HepG2 (cell line): Measurements from ENCODE around the gene RGS19. TPM values are rescaled to one million over a fixed set of nuclear protein-coding genes. Genes with fewer than 3 reads are reported as not detected.
A peak's percentile ranks its signal among the peaks of the same experiment; 100 is the strongest.

Source experiments
- AKAP8 ChIP-seq: sonication (generic); formaldehyde crosslinking; IDR thresholded peaks from 2 replicates; pipeline ENCODE4 v1.5.1; 2020; ENCODE audit warnings: mild to moderate bottlenecking, missing genetic modification reagents
- ATRX ChIP-seq: sonication (generic); formaldehyde crosslinking; IDR thresholded peaks from 2 replicates; pipeline ENCODE4 v1.4.0; 2020; ENCODE audit warnings: missing genetic modification reagents, borderline replicate concordance
- CBX5 ChIP-seq: sonication (generic); formaldehyde crosslinking; IDR thresholded peaks from 2 replicates; pipeline ENCODE4 v1.4.0; 2020; ENCODE audit warnings: missing genetic modification reagents, borderline replicate concordance
- DNMT3B ChIP-seq: conservative IDR thresholded peaks from 2 replicates; pipeline ENCODE4 v1.6.1; 2016; ENCODE audit warnings: missing biosample characterization, control low read depth
- EHMT2 ChIP-seq: fragments of 200-600 bp; sonication (generic); IDR thresholded peaks from 2 replicates; pipeline ENCODE4 v1.7.0; 2017; ENCODE audit warnings: antibody characterized with exemption, low read depth, low read length, borderline replicate concordance
- FOSL2 ChIP-seq: sonication (generic); formaldehyde crosslinking; IDR thresholded peaks from 2 replicates; pipeline ENCODE4 v1.4.0; 2020; ENCODE audit warnings: missing genetic modification reagents
- GABPB1 ChIP-seq: IDR thresholded peaks from 2 replicates; pipeline ENCODE4 v1.6.1; 2016; ENCODE audit warnings: mild to moderate bottlenecking, missing genetic modification reagents, moderate library complexity, missing compliant biosample characterization
- GATA4 ChIP-seq: sonication (generic); IDR thresholded peaks from 2 replicates; pipeline ENCODE4 v1.6.1; 2016; ENCODE audit warnings: antibody characterized with exemption, low read depth, borderline replicate concordance
- GFI1 ChIP-seq: sonication (generic); formaldehyde crosslinking; IDR thresholded peaks from 2 replicates; pipeline ENCODE4 v1.5.0; 2020; ENCODE audit warnings: missing genetic modification reagents, mild to moderate bottlenecking, borderline replicate concordance
- GLI4 ChIP-seq: sonication (generic); formaldehyde crosslinking; IDR thresholded peaks from 2 replicates; pipeline ENCODE4 v1.5.1; 2020; ENCODE audit warnings: missing genetic modification reagents, mild to moderate bottlenecking, moderate library complexity, borderline replicate concordance
- HNF4A ChIP-seq: sonication (generic); formaldehyde crosslinking; IDR thresholded peaks from 2 replicates; pipeline ENCODE4 v1.4.0; 2020; ENCODE audit warnings: missing genetic modification reagents
- IRF9 ChIP-seq: sonication (generic); formaldehyde crosslinking; IDR thresholded peaks from 2 replicates; pipeline ENCODE4 v1.8.0; 2022; ENCODE audit warnings: missing genetic modification reagents, mild to moderate bottlenecking, borderline replicate concordance
- MEIS1 ChIP-seq: sonication (generic); formaldehyde crosslinking; IDR thresholded peaks from 2 replicates; pipeline ENCODE4 v1.9.0; 2021; ENCODE audit warnings: mild to moderate bottlenecking, missing genetic modification reagents, moderate library complexity, borderline replicate concordance
- NCOA5 ChIP-seq: sonication (generic); formaldehyde crosslinking; IDR thresholded peaks from 2 replicates; pipeline ENCODE4 v1.4.0; 2020; ENCODE audit warnings: missing genetic modification reagents
- RAD21 ChIP-seq: fragments of 450-650 bp; formaldehyde crosslinking; IDR thresholded peaks from 2 replicates; pipeline ENCODE4 v1.5.0; 2020; ENCODE audit warnings: mild to moderate bottlenecking
- RCOR2 ChIP-seq: IDR thresholded peaks from 2 replicates; pipeline ENCODE4 v1.6.1; 2016; ENCODE audit warnings: missing biosample characterization, missing genetic modification reagents
- REXO4 ChIP-seq: sonication (generic); formaldehyde crosslinking; IDR thresholded peaks from 2 replicates; pipeline ENCODE4 v1.8.0; 2022; ENCODE audit warnings: missing genetic modification reagents, mild to moderate bottlenecking, borderline replicate concordance
- SALL1 ChIP-seq: sonication (generic); formaldehyde crosslinking; IDR thresholded peaks from 2 replicates; pipeline ENCODE4 v1.8.0; 2022; ENCODE audit warnings: mild to moderate bottlenecking, missing genetic modification reagents
- SIN3B ChIP-seq: fragments of 150-350 bp; IDR thresholded peaks from 2 replicates; pipeline ENCODE4 v1.6.1; 2014; ENCODE audit warnings: low read length
- TCF7L2 ChIP-seq: IDR thresholded peaks from 2 replicates; pipeline ENCODE4 v1.6.1; 2011; ENCODE audit warnings: mild to moderate bottlenecking, low read depth, low read length, moderate library complexity
- YEATS2 ChIP-seq: sonication (generic); formaldehyde crosslinking; IDR thresholded peaks from 2 replicates; pipeline ENCODE4 v1.4.0; 2020; ENCODE audit warnings: missing genetic modification reagents, borderline replicate concordance
- ZFP1 ChIP-seq: IDR thresholded peaks from 2 replicates; pipeline ENCODE4 v1.6.1; 2016
- ZMYM2 ChIP-seq: sonication (generic); formaldehyde crosslinking; IDR thresholded peaks from 2 replicates; pipeline ENCODE4 v1.8.0; 2022; ENCODE audit warnings: mild to moderate bottlenecking, missing genetic modification reagents
- ZNF263 ChIP-seq: sonication (generic); formaldehyde crosslinking; IDR thresholded peaks from 2 replicates; pipeline ENCODE4 v1.4.0; 2020; ENCODE audit warnings: missing genetic modification reagents
- ZNF451 ChIP-seq: sonication (generic); formaldehyde crosslinking; IDR thresholded peaks from 2 replicates; pipeline ENCODE4 v1.5.0; 2020; ENCODE audit warnings: mild to moderate bottlenecking, missing genetic modification reagents
- ZNF562 ChIP-seq: sonication (generic); formaldehyde crosslinking; IDR thresholded peaks from 2 replicates; pipeline ENCODE4 v1.8.0; 2022; ENCODE audit warnings: missing genetic modification reagents, borderline replicate concordance
- ZNF598 ChIP-seq: sonication (generic); formaldehyde crosslinking; IDR thresholded peaks from 2 replicates; pipeline ENCODE4 v1.5.1; 2020; ENCODE audit warnings: mild to moderate bottlenecking, missing genetic modification reagents, borderline replicate concordance
- ZNF607 ChIP-seq: sonication (generic); formaldehyde crosslinking; IDR thresholded peaks from 2 replicates; pipeline ENCODE4 v1.5.1; 2020; ENCODE audit warnings: missing genetic modification reagents, mild to moderate bottlenecking, borderline replicate concordance
- ZNF672 ChIP-seq: sonication (generic); formaldehyde crosslinking; IDR thresholded peaks from 2 replicates; pipeline ENCODE4 v1.8.1; 2022; ENCODE audit warnings: missing genetic modification reagents
- ZNF883 ChIP-seq: sonication (generic); formaldehyde crosslinking; IDR thresholded peaks from 2 replicates; pipeline ENCODE4 v1.5.1; 2020; ENCODE audit warnings: mild to moderate bottlenecking, missing genetic modification reagents; ENCODE audit errors: not compliant biosample characterization
- ZXDC ChIP-seq: sonication (generic); formaldehyde crosslinking; IDR thresholded peaks from 2 replicates; pipeline ENCODE4 v1.5.0; 2020; ENCODE audit warnings: mild to moderate bottlenecking, missing genetic modification reagents
- polyA plus RNA-seq, 8 experiments: library from polyadenylated mRNA; depleted of rRNA in 3 of 8; stranded (reverse) in 7 of 8; unstranded in 1 of 8; fragments of >200 nt; fragmentation: Illumina TruSeq in 4 of 8; extraction: Trizol in 4 of 8; gene quantifications; 2 replicates each; pipeline versions ENCODE4 v1.2.1 to v1.2.3, GENCODE V29; 2011 to 2016; ENCODE audit warnings: low read depth in 4 of 8, missing spikeins in 1 of 8, mixed read lengths in 1 of 8; ENCODE audit not compliant: insufficient read depth in 1 of 8
- total RNA-seq, 5 experiments: library from RNA; depleted of rRNA; stranded (reverse); fragments of >200 nt; fragmentation: Illumina TruSeq; extraction: Trizol; gene quantifications; 2 replicates each; pipeline ENCODE4 v1.2.3, GENCODE V29; 2016; ENCODE audit warnings: low read depth in 1 of 5

RGS19 gene
- total and polyA plus RNA-seq, 2 of the 13 experiments (the other 11 are each of a cell fraction or from before 2014, with no cell fraction given): 10.7 to 11.9 TPM

- TF ChIP-seq GFI1 (CRISPR knock-in tag): no peak
- no peak for TF ChIP-seq GATA4
- peak; percentile 45; the same call in 1 of the 2 replicates for TF ChIP-seq MEIS1 (CRISPR knock-in tag)
- TF ChIP-seq AKAP8: no peak
- peak; percentile 37 for TF ChIP-seq FOSL2 (CRISPR knock-in tag)
- TF ChIP-seq DNMT3B (CRISPR knock-in tag): no peak
- no peak for TF ChIP-seq ZFP1 (CRISPR knock-in tag)
- no peak for TF ChIP-seq GLI4 (CRISPR knock-in tag)
- TF ChIP-seq ZNF451 (CRISPR knock-in tag): no peak
- no peak for TF ChIP-seq RCOR2 (CRISPR knock-in tag)
- TF ChIP-seq HNF4A (CRISPR knock-in tag): 0 out of 2 replicates have a peak, but pooled peaks have one; percentile 8
- TF ChIP-seq NCOA5: no peak
- no peak for TF ChIP-seq TCF7L2
- no peak for TF ChIP-seq IRF9
- no peak for TF ChIP-seq ZXDC (CRISPR knock-in tag)
- no peak for TF ChIP-seq ZNF263
- TF ChIP-seq SIN3B: no peak
- no peak for TF ChIP-seq REXO4 (CRISPR knock-in tag)
- no peak for TF ChIP-seq EHMT2
- no peak for TF ChIP-seq ATRX (CRISPR knock-in tag)
- 0 out of 2 replicates have a peak, but pooled peaks have one; percentile 37 for TF ChIP-seq SALL1
- TF ChIP-seq ZNF598 (CRISPR knock-in tag): no peak; the same call in 1 of the 2 replicates
- no peak for TF ChIP-seq ZMYM2 (CRISPR knock-in tag)
- 0 out of 2 replicates have a peak, but pooled peaks have one; percentile 34 for TF ChIP-seq GABPB1 (CRISPR knock-in tag)
- no peak for TF ChIP-seq CBX5 (CRISPR knock-in tag)
- no peak for TF ChIP-seq ZNF672 (CRISPR knock-in tag)
- TF ChIP-seq RAD21 (CRISPR knock-in tag): peak; percentile 91
- no peak for TF ChIP-seq YEATS2
- peak; percentile 75 for TF ChIP-seq ZNF883 (CRISPR knock-in tag)
- TF ChIP-seq ZNF607 (CRISPR knock-in tag): 0 out of 2 replicates have a peak, but pooled peaks have one; percentile 17
- no peak for TF ChIP-seq ZNF562
These were observed 9.6 kb downstream of the RGS19 start (continued) for GRCh38 chr20:64069614-64070243.
